GM18951 (cell line): ENCODE data around the gene NFKBIA.
"Not testable (repeated sequence)": the region's sequence is repeated elsewhere in the genome, so short reads cannot be mapped to it uniquely, and the experiment has no call there.

Experiments
- POLR2A ChIP-seq: IDR thresholded peaks from 4 replicates; pipeline ENCODE4 v1.6.1; 2011; ENCODE audit warnings: mild to moderate bottlenecking; ENCODE audit not compliant: insufficient read length, insufficient read depth; ENCODE audit errors: extremely low read depth
- in situ Hi-C: fragments of 300-500 bp; cut with MboI; formaldehyde crosslinking; loops from one replicate; pipeline ENCODE4 v1.12.0; 2022; ENCODE audit warnings: low sequenced_read_pairs, mixed read lengths, inconsistent platforms; ENCODE audit not compliant: unreplicated experiment

The NFKBIA gene

DNA sequence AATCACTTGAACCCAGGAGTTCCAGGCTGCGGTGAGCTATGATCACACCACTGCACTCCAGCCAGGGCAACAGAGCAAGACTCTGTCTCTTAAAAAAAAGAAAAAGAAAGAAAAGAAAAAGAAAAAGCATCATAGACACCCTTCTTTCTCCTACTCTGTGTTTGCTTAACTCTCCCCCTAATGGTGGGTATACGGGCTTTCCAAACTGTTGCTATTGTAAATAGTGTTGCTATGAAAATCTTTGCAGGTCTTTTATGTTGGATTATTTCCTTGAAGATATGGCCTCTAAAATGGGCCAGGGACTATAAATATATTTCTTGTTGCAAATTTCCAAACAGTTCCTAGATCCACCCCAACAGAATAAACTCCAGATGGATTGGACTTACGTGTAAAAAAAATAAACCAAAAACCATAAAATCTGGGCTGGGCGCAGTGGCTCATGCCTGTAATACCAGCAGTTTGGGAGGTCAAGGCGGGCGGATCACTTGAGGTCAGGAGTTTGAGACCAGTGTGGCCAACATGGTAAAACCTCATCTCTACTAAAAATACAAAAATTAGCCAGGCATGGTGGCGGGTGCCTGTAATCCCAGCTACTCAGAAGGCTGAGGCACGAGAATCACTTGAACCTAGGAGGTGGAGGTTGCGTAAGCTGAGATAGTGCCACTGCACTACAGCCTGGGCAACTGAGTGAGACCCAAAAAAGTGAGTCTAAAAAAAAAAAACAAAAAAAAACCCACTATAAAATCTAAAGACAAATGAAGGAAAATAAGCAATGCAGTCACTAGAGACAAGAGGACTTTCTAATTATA is 25.9 kb downstream of the NFKBIA start:
- in situ Hi-C loops: no loop called here
- TF ChIP-seq POLR2A: no peak

DNA sequence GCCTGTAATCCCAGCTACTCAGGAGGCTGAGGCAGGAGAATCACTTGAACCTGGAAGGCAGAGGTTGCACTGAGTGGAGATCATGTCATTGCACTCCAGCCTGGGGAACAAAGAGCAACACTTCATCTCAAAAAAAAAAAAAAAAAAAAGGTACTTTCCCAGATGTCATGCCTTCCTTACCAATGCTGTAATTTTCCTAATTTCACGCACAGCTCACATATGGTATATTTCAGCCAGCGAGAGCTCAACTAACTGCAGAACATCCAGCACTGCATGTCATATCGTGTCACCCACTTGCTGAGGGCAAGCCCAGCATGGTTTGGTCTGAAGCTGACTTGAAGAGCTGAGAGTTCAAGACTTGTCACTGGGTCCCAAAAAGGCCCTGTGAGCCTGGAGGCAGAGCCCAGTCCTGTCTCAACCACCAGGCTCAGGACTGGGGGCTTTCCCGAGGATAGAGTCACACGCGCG is 29.0 kb downstream of the NFKBIA start:
- in situ Hi-C loops: no loop called here
- no peak for TF ChIP-seq POLR2A

DNA sequence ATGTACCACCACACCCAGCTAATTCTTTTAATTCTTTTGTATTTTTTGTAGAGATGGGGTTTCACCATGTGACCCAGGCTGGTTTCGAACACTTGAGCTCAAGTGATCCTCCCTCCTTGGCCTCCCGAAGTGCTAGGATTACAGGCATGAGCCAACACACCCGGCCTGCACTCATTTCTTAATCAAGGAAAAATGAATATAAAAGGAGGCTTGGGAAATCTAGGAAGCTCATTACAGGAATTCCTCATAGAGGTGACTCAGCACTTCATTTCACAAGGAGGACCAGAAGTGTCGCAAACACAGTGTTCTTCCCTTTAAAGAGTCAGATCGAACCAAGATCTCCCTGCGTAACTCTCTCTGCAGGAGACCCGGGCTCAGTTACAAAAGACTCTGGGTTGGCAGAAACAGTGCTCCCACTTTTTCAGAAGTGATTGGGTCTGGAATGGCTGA is 30.3 kb downstream of the NFKBIA start:
- in situ Hi-C loops: no loop called here
- no peak for TF ChIP-seq POLR2A

DNA sequence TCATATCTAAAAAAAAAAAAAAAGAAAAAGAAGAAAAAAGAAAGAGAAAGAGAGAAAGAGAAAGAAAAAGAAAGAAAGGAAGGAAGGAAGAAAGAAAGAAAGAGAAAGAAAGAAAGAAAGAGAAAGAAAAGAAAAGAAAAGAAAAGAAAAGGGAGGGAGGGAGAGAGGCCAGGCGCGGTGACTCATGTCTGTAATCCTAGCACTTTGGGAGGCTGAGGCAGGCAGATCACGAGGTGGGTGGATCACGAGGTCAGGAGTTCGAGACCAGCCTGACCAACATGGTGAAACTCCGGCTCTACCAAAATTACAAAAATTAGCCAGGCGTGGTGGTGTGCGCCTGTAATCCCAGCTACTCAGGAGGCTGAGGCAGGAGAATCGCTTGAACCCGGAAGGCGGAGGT is 31.3 kb downstream of the NFKBIA start:
- in situ Hi-C loops: not testable (repeated sequence)

DNA sequence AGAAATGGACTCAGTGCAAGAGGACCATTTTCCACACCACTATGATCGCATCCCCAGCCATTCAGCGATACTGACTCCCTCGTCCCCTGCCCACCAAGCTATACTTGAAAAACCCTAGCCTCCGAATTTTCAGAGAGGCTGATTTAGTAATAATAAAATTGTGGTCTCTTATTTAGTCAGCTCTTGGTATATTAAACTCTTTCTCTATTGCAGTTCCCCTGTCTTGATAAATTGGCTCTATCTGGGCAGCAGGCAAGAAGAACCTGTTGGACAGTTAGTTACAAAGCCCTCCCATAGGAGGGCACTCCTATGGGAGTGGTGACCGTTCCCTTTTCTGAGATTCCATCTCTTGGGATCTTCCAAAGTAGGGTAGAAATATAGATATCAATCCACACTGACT is 33.6 kb downstream of the NFKBIA start:
- TF ChIP-seq POLR2A: no peak

DNA sequence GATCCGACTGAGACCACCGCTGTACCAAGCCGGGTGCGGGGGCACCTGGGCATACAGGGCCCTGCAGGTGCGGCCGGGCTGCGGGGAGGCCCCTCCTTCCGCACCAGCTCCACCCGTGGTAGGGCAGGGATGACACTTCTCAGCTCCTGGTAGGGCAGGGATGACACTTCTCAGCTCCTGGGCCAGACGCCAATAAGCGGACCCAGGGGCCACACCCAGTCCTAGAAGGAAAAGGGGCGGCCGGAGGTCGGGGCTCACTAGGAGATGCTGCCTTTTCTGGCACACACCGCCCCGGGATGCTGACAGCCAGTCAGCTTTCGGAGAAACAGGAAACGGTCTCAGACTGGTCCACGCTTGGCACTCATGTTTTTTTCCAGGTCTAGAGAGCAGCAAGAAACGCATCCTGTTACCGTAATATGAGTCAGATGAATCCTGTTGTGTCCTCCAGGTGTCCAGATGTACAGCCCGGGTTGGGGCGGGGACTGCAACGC is 34.8 kb downstream of the NFKBIA start:
- in situ Hi-C loops: no loop called here
- no peak for TF ChIP-seq POLR2A

More for the DNA sequence above, 33.6 kb downstream of the NFKBIA start:
- in situ Hi-C loops: no loop called here

DNA sequence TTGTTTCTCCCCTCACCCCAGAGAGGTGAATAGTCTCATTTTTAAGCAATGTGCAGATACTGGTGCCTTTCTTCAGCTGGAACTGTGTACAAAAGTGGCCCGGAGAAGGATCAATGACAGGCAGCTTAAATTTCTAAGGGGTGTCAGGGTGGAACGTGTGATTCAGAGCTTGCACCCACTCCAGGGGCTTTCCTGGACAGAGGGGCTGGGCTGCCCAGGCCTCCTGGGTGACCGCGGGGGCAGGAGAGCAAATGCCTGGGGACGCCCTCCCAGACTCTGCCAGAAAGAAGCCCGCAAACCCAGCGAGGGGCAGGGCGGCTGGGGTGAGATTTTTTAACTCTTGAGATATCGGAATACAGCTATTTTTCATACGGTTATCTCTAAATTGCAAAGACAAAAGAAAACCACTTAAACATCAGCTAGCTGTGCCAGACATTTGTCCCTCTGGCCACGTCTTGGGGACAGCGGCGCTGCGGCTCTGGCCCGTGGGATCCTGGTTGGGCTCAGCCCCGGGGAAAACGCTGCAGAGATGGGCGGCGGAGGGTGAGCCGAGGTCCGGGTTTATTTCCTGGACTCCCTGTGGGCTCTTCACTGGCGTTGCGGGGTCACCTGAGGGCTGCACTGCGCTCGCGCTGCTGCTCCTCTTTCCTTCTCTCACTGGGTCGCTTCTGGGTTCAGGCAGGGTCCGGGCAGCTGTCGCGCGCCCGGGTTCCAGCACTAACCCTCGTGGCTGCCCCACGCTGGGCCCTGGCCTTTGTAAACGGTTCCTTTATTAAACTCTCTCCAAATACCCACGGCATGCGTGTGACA is 35.8 kb downstream of the NFKBIA start:
- TF ChIP-seq POLR2A: no peak
- in situ Hi-C loops: no loop called here

DNA sequence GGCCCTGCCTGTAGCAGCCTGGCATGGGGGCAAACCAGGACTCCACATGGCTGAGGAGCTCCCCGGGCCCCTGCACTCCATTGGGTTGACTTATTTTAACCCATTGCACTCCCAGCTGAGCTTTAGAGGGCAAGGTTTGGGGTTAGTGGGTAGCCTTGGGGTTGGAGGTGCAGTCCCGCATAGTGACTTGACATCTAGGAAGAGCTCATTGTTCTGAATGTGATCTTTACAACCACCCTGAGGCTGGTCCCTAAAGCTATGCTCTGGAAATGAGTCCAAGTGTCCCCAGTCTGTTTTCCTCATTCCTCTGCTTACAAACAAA is 36.4 kb downstream of the NFKBIA start:
- TF ChIP-seq POLR2A: no peak
- in situ Hi-C loops: no loop called here

DNA sequence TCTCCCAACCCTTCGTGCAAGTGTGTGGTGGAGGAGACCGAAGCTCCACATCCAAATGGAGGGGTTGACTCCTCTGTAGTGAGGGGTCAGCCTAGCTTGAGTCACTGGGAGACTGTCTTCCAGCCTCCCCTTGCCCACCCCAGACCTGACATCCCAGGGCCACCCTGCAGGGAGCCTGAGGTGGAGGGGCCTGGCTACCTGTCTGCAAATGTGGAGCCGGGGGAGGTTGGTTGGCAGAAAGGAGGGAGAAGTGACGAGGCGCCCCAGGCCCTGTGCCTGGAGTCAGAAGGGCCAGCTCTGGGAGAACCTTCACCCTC is 37.5 kb downstream of the NFKBIA start:
- TF ChIP-seq POLR2A: no peak
- in situ Hi-C loops: no loop called here

DNA sequence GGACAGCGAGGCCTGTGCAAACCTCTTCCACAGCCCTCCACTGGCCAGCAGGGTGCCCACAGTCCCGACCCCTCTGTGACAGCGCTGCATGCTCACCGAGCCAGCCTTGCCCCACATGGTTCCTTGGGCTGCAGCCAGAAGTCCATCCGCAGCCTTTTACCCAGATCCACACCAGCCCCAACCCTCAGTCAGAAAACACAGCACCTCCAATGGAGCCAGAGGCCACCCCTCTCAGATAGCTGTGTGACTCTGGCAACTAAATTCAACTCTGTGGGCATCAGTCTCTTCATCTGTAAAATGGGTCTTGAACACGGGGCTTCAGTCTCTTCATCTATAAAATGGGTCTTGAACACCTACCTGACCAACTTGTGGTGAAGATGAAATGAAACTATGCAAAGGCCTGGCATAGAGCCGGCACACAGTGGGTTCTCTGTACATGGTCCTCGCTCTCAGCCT is 38.0 kb downstream of the NFKBIA start:
- no peak for TF ChIP-seq POLR2A
- in situ Hi-C loops: no loop called here

DNA sequence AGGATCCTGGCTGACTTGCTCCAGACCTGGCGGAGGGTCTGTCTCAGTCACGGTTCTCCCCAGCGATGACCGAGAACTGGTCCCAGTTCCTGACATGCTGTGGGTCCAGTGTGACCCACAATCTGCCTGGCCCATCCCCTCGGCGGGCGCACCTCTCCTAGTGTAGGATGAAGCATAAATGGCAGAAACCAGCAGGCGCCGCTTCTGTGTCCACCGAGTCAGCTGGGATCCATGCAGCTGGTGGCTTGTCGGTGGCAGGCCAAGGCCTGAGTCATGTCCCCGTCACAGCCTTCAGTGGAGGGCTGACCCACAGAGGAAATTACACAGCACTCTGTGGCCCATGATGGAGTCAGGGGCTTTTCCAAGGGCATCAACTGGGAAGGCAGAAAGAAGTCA is 38.5 kb downstream of the NFKBIA start:
- in situ Hi-C loops: no loop called here
- TF ChIP-seq POLR2A: no peak

DNA sequence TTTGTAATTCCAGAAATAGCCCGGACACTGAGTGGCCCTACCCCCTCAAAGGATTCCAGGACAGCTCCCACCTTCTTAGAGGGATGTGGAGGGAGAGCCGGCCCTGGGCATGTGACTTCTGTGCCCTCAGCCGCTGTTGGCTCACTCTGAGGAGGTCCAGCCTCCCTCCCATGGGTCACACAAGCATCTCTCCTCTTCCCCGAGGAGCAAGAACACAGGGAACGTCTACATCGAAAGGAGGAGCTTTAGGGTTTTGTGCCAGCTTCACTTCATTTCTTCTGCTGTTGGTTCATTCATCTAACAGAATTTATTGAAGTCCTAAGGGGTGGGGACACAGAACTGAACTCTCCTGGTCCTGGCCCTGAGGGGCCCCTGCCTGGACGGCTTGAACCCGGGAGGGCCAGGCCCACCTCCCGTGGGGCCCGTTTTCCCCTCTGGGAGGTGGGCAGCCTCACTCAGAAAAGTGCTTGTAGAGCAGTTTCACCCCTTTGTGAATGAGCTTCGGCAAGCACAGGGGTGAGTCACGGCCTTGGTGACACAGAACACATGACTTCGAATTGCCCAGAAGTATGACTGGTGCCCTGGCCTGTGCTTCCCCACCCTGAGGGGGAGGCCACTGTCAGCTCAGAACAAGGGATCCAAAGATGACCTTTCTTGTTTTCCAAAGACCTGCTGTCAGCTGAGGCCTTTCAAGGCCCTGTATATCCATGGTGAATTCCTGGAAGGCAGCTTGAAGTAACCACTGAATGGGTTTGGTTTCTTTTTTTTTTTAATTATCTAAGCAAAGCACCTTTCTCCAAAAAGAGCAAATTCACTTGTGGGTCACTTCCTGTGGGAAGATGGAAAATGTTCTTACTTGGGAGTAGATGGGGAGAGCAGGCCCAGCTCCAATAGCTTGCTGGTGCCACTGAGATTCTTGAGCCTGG is 39.2 kb downstream of the NFKBIA start:
- no peak for TF ChIP-seq POLR2A
- in situ Hi-C loops: no loop called here

DNA sequence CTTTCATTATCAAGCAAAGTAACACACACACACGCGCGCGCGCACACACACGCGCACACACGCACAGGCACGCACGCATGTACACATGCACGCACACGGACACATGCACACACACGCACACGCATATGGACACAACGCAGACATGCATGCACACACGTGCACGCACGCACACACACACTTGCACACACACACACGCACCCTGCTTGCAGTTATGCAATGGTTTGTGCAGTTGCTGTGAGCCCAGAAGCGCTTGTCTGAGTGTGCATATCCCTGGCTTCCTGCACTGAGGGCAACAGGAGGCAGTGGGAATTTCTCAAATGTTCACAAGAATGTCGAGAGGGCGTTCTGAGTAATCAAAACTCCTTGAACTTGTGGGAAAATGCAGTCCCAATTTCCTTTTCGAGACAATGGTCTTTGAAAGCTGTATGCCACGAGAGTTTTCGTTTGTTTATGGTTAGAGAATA is 41.6 kb downstream of the NFKBIA start:
- TF ChIP-seq POLR2A: no peak
- in situ Hi-C loops: no loop called here
